Gastrocnemius medialis (tissue), 4 donors: ENCODE measurements around the gene KCNK13. TPM values are rescaled to one million over a fixed set of nuclear protein-coding genes. Genes with fewer than 3 reads are reported as not detected.
"Not testable (repeated sequence)": the region's sequence is repeated elsewhere in the genome, so short reads cannot be mapped to it uniquely, and the experiment has no call there.

ENCODE experiments used
- ATAC-seq, 2 donors: fragments of 150-250 bp; one replicate each; pipeline ENCODE4 v1.9.1; 2016
- DNase-seq, 2 donors: peaks; one replicate each; pipeline ENCODE4 v3.0.0-alpha.2; 2019
- H3K27ac ChIP-seq, 4 donors: fragments of 200-600 bp; sonication (generic); 1 replicate in 1 of 4; 2 replicates in 3 of 4; pipeline ENCODE4 v1.5.1; 2016 to 2018; ENCODE audit warnings: mild to moderate bottlenecking in 2 of 4, moderate library complexity in 1 of 4
- H3K27me3 ChIP-seq, 3 donors: fragments of 200-600 bp; sonication (generic) in 2 of 3; 1 replicate in 1 of 3; 2 replicates in 2 of 3; pipeline versions ENCODE4 v1.5.1 to v1.6.0; 2016 to 2019; ENCODE audit warnings: mild to moderate bottlenecking in 1 of 3, moderate library complexity in 1 of 3
- H3K36me3 ChIP-seq, 2 donors: fragments of 200-600 bp; sonication (generic) in 1 of 2; one replicate each; pipeline ENCODE4 v1.5.1; 2017 to 2018
- H3K4me1 ChIP-seq, 2 donors: fragments of 200-600 bp; sonication (generic) in 1 of 2; one replicate each; pipeline ENCODE4 v1.5.1; 2016 to 2017; ENCODE audit warnings: mild to moderate bottlenecking in 2 of 2
- H3K4me3 ChIP-seq, 4 donors: fragments of 200-600 bp; sonication (generic) in 3 of 4; 1 replicate in 1 of 4; 2 replicates in 3 of 4; pipeline ENCODE4 v1.5.1; 2016 to 2019; ENCODE audit warnings: mild to moderate bottlenecking in 2 of 4
- H3K9me3 ChIP-seq, 3 donors: fragments of 200-600 bp; sonication (generic) in 2 of 3; 1 replicate in 1 of 3; 2 replicates in 2 of 3; pipeline ENCODE4 v1.5.1; 2016 to 2019
- POLR2A ChIP-seq, 2 donors: fragments of 450-650 bp; IDR thresholded peaks; one replicate each; pipeline ENCODE4 v1.6.1; 2017; ENCODE audit warnings: antibody characterized with exemption in 2 of 2, mild to moderate bottlenecking in 2 of 2, moderate library complexity in 2 of 2
- in situ Hi-C, 4 donors: fragments of 200-750 bp; cut with MboI; loops; one replicate each; pipeline versions ENCODE4 v1.15.0 to v1.8.0; 2017; ENCODE audit warnings: low sequenced_read_pairs in 4 of 4
- intact Hi-C: fragments of 100-400 bp; cut with DNase I; formaldehyde crosslinking; loops from one replicate; pipeline ENCODE4 v1.15.1; 2023; ENCODE audit warnings: low total_unique reads
- total RNA-seq, 4 donors: library from RNA; depleted of rRNA; stranded (reverse); fragments of >200 nt; gene quantifications; one replicate each; pipeline versions ENCODE4 v1.1.0 to v1.2.3, GENCODE V29; 2016
- TF ChIP-seq, protein P1 (sequence below), 5 experiments: fragments of 450-650 bp in 3 of 5; fragments of 200-600 bp in 2 of 5; sonication (generic) in 2 of 5; IDR thresholded peaks in 4 of 5; conservative IDR thresholded peaks in 1 of 5; 1 replicate in 4 of 5; 2 replicates in 1 of 5; pipeline ENCODE4 v1.5.1; 2016 to 2019; ENCODE audit warnings: antibody characterized with exemption in 5 of 5, mild to moderate bottlenecking in 3 of 5, moderate library complexity in 3 of 5

The KCNK13 gene
- total RNA-seq, 4 donors from 2014 or later: not detected

DNA sequence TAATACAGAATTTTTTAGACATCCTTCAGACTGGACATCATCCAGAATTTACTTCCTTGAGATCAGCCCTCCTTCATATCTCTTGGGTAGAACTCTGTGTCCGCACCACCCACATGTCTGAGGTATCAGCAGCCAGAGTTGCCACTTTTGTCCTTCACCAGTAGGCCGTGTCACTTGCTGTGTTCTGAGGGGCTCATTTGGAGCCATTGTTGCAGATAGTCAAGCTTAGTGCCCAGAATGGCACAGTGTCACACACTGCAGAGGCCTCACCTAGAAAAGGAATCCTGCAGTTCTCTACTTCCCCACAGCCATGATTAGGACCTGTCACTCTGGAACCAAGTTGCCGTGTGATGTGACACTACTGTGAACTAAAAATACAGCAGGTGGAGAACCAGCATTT, 36.9 kb upstream of the KCNK13 start:
- no peaks in the 10 kb centered on the region for H3K36me3 ChIP-seq
- DNase-seq (no peak), ATAC-seq (no peak)
- intact Hi-C loops: no loop called here
- TF ChIP-seq, protein P1, sequence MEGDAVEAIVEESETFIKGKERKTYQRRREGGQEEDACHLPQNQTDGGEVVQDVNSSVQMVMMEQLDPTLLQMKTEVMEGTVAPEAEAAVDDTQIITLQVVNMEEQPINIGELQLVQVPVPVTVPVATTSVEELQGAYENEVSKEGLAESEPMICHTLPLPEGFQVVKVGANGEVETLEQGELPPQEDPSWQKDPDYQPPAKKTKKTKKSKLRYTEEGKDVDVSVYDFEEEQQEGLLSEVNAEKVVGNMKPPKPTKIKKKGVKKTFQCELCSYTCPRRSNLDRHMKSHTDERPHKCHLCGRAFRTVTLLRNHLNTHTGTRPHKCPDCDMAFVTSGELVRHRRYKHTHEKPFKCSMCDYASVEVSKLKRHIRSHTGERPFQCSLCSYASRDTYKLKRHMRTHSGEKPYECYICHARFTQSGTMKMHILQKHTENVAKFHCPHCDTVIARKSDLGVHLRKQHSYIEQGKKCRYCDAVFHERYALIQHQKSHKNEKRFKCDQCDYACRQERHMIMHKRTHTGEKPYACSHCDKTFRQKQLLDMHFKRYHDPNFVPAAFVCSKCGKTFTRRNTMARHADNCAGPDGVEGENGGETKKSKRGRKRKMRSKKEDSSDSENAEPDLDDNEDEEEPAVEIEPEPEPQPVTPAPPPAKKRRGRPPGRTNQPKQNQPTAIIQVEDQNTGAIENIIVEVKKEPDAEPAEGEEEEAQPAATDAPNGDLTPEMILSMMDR (IDR thresholded peaks at IDR 0.05 in 4 of 5, conservative IDR thresholded peaks at IDR 0.05 in 1 of 5): no peak
- TF ChIP-seq POLR2A (IDR thresholded peaks at IDR 0.05): no peak
- no peaks in the 10 kb centered on the region for H3K9me3 ChIP-seq
- no peak overlapping the region for H3K4me3 ChIP-seq
- in situ Hi-C loops: no loop called here
- H3K4me1 ChIP-seq: no peaks in the 10 kb centered on the region
- H3K27ac ChIP-seq: no peak overlapping the region
- no peaks in the 10 kb centered on the region for H3K27me3 ChIP-seq

DNA sequence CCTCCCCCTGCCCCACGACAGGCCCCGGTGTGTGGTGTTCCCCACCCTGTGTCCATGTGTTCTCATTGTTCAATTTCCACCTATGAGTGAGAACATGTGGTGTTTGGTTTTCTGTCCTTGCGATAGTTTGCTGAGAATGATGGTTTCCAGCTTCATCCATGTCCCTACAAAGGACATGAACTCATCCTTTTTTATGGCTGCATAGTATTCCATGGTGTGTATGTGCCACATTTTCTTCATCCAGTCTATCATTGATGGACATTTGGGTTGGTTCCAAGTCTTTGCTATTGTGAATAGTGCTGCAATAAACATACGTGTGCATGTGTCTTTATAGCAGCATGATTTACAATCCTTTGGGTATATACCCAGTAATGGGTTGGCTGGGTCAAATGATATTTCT, 35.2 kb upstream of the KCNK13 start:
- H3K9me3 ChIP-seq, H3K27ac ChIP-seq, H3K4me3 ChIP-seq, H3K36me3 ChIP-seq, in situ Hi-C loops, ATAC-seq, DNase-seq, H3K27me3 ChIP-seq, intact Hi-C loops, H3K4me1 ChIP-seq: not testable (repeated sequence)

DNA sequence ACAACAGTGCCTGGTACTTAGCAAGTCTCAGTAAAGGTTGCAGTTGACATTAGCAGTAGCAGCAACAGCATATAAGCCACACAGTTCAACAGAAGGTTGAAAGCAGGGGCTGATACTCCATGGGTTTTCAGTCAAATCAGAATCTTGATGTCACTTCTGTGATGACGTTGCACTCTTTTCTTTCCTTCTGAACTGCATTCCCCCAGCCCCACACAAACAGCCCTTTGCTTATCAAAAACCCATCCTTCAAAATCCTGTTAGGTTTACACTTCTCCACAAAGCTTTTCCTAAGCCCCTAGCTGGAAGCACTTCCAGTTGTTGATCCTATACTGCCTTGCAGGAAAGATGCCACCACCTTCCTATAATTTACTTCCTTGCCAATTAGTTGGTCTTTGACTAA, 34.0 kb upstream of the KCNK13 start:
- no peak for ATAC-seq
- DNase-seq: no peak
- H3K36me3 ChIP-seq: peaks cover 0 to 7% of the 10 kb centered on the region in 2 donors
- no peaks in the 10 kb centered on the region for H3K9me3 ChIP-seq
- H3K4me1 ChIP-seq: no peaks in the 10 kb centered on the region
- intact Hi-C loops: no loop called here
- in situ Hi-C loops: no loop called here
- no peak overlapping the region for H3K4me3 ChIP-seq
- H3K27me3 ChIP-seq: no peaks in the 10 kb centered on the region
- TF ChIP-seq, protein P1 (IDR thresholded peaks at IDR 0.05 in 4 of 5, conservative IDR thresholded peaks at IDR 0.05 in 1 of 5): no peak
- TF ChIP-seq POLR2A (IDR thresholded peaks at IDR 0.05): no peak
- H3K27ac ChIP-seq: no peak overlapping the region

DNA sequence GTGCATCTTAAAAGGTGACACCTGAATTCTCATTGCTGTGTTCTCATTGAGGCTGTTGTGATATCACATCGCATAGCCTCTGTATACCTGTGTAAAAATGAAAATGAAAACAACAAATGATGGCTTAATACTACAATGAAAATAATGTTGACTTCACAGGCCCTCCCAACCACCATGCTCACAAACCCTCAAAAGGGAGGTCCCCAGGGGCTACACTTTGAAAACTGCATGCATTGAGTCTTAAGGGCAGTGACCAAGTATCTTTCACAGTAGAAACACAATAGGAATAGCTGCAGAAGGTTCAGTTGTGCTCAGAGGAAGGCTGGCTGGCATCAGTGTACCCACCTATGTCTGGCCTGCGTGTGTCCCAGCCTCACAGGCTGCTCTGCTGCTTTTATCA, 27.6 kb upstream of the KCNK13 start:
- Histone ChIP-seq H3K27ac (no peak overlapping the region), H3K9me3 (no peaks in the 10 kb centered on the region), H3K4me1 (no peaks in the 10 kb centered on the region), H3K27me3 (no peaks in the 10 kb centered on the region), H3K36me3 (peaks cover 0 to 24% of the 10 kb centered on the region in 2 donors), H3K4me3 (no peak overlapping the region)
- in situ Hi-C loops: no loop called here
- intact Hi-C loops: no loop called here
- TF ChIP-seq, protein P1 (IDR thresholded peaks at IDR 0.05 in 4 of 5, conservative IDR thresholded peaks at IDR 0.05 in 1 of 5): no peak
- no peak for TF ChIP-seq POLR2A (IDR thresholded peaks at IDR 0.05)
- DNase-seq (no peak), ATAC-seq (no peak)

DNA sequence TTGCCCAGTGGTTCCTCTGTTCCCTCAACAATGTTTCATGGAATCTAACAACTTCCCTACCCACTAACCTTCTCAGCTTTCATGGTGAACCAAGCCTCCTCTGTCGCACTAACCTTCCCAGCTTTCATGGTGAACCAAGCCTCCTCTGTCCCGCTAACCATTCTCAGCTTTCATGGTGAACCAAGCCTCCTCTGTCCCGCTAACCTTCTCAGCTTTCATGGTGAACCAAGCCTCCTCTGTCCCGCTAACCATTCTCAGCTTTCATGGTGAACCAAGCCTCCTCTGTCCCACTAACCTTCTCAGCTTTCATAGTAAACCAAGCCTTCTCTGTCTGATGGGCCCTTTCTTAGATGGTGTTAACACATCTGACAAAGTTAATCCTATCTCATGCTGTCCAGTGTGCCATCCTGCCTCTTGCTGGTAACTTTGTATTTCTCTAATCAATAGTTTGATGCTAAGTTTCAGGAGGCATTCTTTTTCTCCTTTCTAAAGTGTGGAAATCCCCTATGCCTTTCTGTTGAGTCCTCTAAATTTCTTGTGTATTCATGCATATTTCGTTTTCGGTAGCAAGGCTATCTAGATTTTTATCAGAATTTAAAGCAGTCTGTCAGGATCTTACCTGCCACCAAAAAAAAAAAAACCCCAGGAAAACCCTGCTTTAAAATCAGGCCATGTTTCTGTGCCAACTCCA, 26.8 kb upstream of the KCNK13 start:
- Histone ChIP-seq H3K4me3 (no peak overlapping the region), H3K27ac (no peak overlapping the region), H3K4me1 (no peaks in the 10 kb centered on the region), H3K27me3 (no peaks in the 10 kb centered on the region), H3K9me3 (no peaks in the 10 kb centered on the region), H3K36me3 (peaks cover 0 to 24% of the 10 kb centered on the region in 2 donors)
- ATAC-seq: no peak
- in situ Hi-C loops (no loop called here), intact Hi-C loops (no loop called here)
- no peak for TF ChIP-seq POLR2A (IDR thresholded peaks at IDR 0.05)
- TF ChIP-seq, protein P1 (IDR thresholded peaks at IDR 0.05 in 4 of 5, conservative IDR thresholded peaks at IDR 0.05 in 1 of 5): no peak
- DNase-seq: no peak
